SK-N-SH (cell line): ENCODE measurements around the gene AVPR2. TPM values are rescaled to one million over a fixed set of nuclear protein-coding genes. Genes with fewer than 3 reads are reported as not detected.

Experiments
- CTCF ChIA-PET: fragments of 300-600, 350-600 bp; formaldehyde crosslinking; extraction: SDS; loops from one replicate; lab custom pipeline; 2021; lab: Yijun Ruan, JAX
- POLR2A ChIA-PET: fragments of 350-600 bp; sonication (Branson Sonifier 250); formaldehyde crosslinking; extraction: SDS; loops from one replicate; lab custom pipeline; 2020; ENCODE audit warnings: antibody characterized with exemption, inconsistent platforms; lab: Yijun Ruan, JAX
- DNase-seq: peaks from one replicate; pipeline ENCODE4 v3.0.0; 2012
- H2AFZ ChIP-seq: fragments of 200-600 bp; sonication (generic); 2 replicates; pipeline ENCODE4 v1.8.1; 2016; ENCODE audit warnings: antibody characterized with exemption, mild to moderate bottlenecking, low read depth
- H3F3A ChIP-seq: fragments of 200-600 bp; sonication (generic); replicated peaks from 2 replicates; pipeline ENCODE3; 2016; ENCODE audit warnings: antibody characterized with exemption, mild to moderate bottlenecking; ENCODE audit not compliant: insufficient read depth
- H3K27ac ChIP-seq, 2 experiments: fragments of 200-500 bp in 1 of 2; fragments of 200-600 bp in 1 of 2; sonication (Bioruptor generic) in 1 of 2; sonication (generic), shearing (Covaris generic) in 1 of 2; 2 replicates each; pipeline versions ENCODE4 v1.5.1 to v1.6.1; 2014 to 2016; ENCODE audit warnings: low read depth in 2 of 2, inconsistent platforms in 1 of 2, low read length in 1 of 2, mild to moderate bottlenecking in 1 of 2, mixed read lengths in 1 of 2
- H3K27me3 ChIP-seq: fragments of 200-600 bp; sonication (generic), shearing (Covaris generic); 2 replicates; pipeline ENCODE4 v1.6.1; 2016; ENCODE audit warnings: mixed run types; ENCODE audit not compliant: insufficient read depth
- H3K36me3 ChIP-seq, 2 experiments: fragments of 200-500 bp in 1 of 2; fragments of 200-600 bp in 1 of 2; sonication (Bioruptor generic) in 1 of 2; sonication (generic) in 1 of 2; replicated peaks in 1 of 2; 2 replicates each; pipeline versions ENCODE3 to v1.5.1; 2014 to 2016; ENCODE audit warnings: low read length in 1 of 2, mild to moderate bottlenecking in 1 of 2; ENCODE audit not compliant: insufficient read depth in 2 of 2, control insufficient read depth in 1 of 2
- H3K4me1 ChIP-seq, 2 experiments: fragments of 200-500 bp in 1 of 2; fragments of 200-600 bp in 1 of 2; sonication (Bioruptor generic) in 1 of 2; sonication (generic), shearing (Covaris generic) in 1 of 2; 2 replicates each; pipeline versions ENCODE4 v1.5.1 to v1.6.1; 2014 to 2016; ENCODE audit warnings: low read depth in 1 of 2, low read length in 1 of 2, mixed run types in 1 of 2; ENCODE audit not compliant: insufficient read depth in 2 of 2, control insufficient read depth in 1 of 2
- H3K4me2 ChIP-seq: fragments of 200-600 bp; sonication (generic), shearing (Covaris generic); 2 replicates; pipeline ENCODE4 v1.6.1; 2017; ENCODE audit warnings: mixed run types
- H3K4me3 ChIP-seq, 2 experiments: fragments of 200-500 bp in 1 of 2; fragments of 200-600 bp in 1 of 2; sonication (Bioruptor generic) in 1 of 2; sonication (generic), shearing (Covaris generic) in 1 of 2; 2 replicates each; pipeline versions ENCODE4 v1.5.1 to v1.8.1; 2014 to 2016; ENCODE audit warnings: low read depth in 2 of 2, inconsistent platforms in 1 of 2, low read length in 1 of 2, mild to moderate bottlenecking in 1 of 2, mixed read lengths in 1 of 2, moderate library complexity in 1 of 2
- H3K79me2 ChIP-seq: fragments of 200-600 bp; sonication (generic); 2 replicates; pipeline ENCODE4 v1.8.1; 2017; ENCODE audit warnings: mild to moderate bottlenecking; ENCODE audit not compliant: insufficient read depth
- H3K9ac ChIP-seq: fragments of 200-600 bp; sonication (generic); 2 replicates; pipeline ENCODE4 v1.6.1; 2017; ENCODE audit warnings: mixed run types
- H3K9me2 ChIP-seq: fragments of 200-600 bp; sonication (generic); 2 replicates; pipeline ENCODE4 v1.6.1; 2017; ENCODE audit warnings: mixed run types
- H3K9me3 ChIP-seq: fragments of 200-600 bp; sonication (generic); 2 replicates; pipeline ENCODE4 v1.6.1; 2017; ENCODE audit warnings: mixed run types, mild to moderate bottlenecking, moderate library complexity
- H4K20me1 ChIP-seq: fragments of 200-600 bp; sonication (generic); 2 replicates; pipeline ENCODE4 v1.6.1; 2017; ENCODE audit warnings: mild to moderate bottlenecking, mixed run types; ENCODE audit not compliant: insufficient read depth
- CHD2 ChIP-seq: fragments of 150-350 bp; IDR thresholded peaks from 2 replicates; pipeline ENCODE4 v1.6.1; 2018; ENCODE audit warnings: low read length; ENCODE audit not compliant: partially characterized antibody
- EP300 ChIP-seq, 2 experiments: IDR thresholded peaks; 2 replicates each; pipeline versions ENCODE4 v1.4.0 to v1.6.1; 2012; ENCODE audit warnings: borderline replicate concordance in 1 of 2, low read depth in 1 of 2, low read length in 1 of 2
- FOSL2 ChIP-seq: IDR thresholded peaks from 2 replicates; pipeline ENCODE4 v1.4.0; 2012; ENCODE audit warnings: low read depth, mild to moderate bottlenecking, moderate library complexity, borderline replicate concordance
- FOXM1 ChIP-seq: IDR thresholded peaks from 2 replicates; pipeline ENCODE4 v1.4.0; 2012; ENCODE audit warnings: low read depth, mild to moderate bottlenecking
- GABPA ChIP-seq: IDR thresholded peaks from 2 replicates; pipeline ENCODE4 v1.4.0; 2012; ENCODE audit warnings: low read depth, mild to moderate bottlenecking
- GATA2 ChIP-seq: sonication (generic); formaldehyde crosslinking; IDR thresholded peaks from 2 replicates; pipeline ENCODE4 v1.5.0; 2020; ENCODE audit warnings: mild to moderate bottlenecking, missing genetic modification reagents
- JUND ChIP-seq: IDR thresholded peaks from 2 replicates; pipeline ENCODE4 v1.4.0; 2012
- MEF2A ChIP-seq: IDR thresholded peaks from 2 replicates; pipeline ENCODE4 v1.4.0; 2012; ENCODE audit warnings: low read depth, borderline replicate concordance
- MXI1 ChIP-seq: IDR thresholded peaks from 2 replicates; pipeline ENCODE4 v1.6.1; 2012; ENCODE audit warnings: mild to moderate bottlenecking, low read depth, low read length, improper control_type of control experiment
- NFIC ChIP-seq: IDR thresholded peaks from 2 replicates; pipeline ENCODE4 v1.4.0; 2012; ENCODE audit warnings: borderline replicate concordance
- NRF1 ChIP-seq: IDR thresholded peaks from 2 replicates; pipeline ENCODE4 v1.6.1; 2012; ENCODE audit warnings: low read depth, mild to moderate bottlenecking, low read length
- RAD21 ChIP-seq: IDR thresholded peaks from 2 replicates; pipeline ENCODE4 v1.6.1; 2012; ENCODE audit warnings: mild to moderate bottlenecking, low read length
- RFX5 ChIP-seq: IDR thresholded peaks from 2 replicates; pipeline ENCODE4 v1.6.1; 2012; ENCODE audit warnings: mild to moderate bottlenecking, improper control_type of control experiment, low read length
- RXRA ChIP-seq: IDR thresholded peaks from 2 replicates; pipeline ENCODE4 v1.4.0; 2012; ENCODE audit warnings: low read depth, mild to moderate bottlenecking, borderline replicate concordance
- SMC3 ChIP-seq: IDR thresholded peaks from 2 replicates; pipeline ENCODE4 v1.6.1; 2012; ENCODE audit warnings: low read depth, low read length, improper control_type of control experiment
- WGBS: methylation state at CpG from one replicate; pipeline ENCODE4 v1.1.6; 2017; ENCODE audit warnings: low lambda C conversion rate; 5-methylcytosine and 5-hydroxymethylcytosine counted together
- polyA plus RNA-seq, 3 experiments: library from polyadenylated mRNA; depleted of rRNA; stranded (reverse); fragments of >200 nt; gene quantifications; 2 replicates each; pipeline ENCODE4 v1.2.3, GENCODE V29; 2012
- TF ChIP-seq, protein P1 (sequence below): IDR thresholded peaks from 2 replicates; pipeline ENCODE4 v1.4.0; 2012; ENCODE audit warnings: low read depth
- TF ChIP-seq, protein P2 (sequence below): IDR thresholded peaks from 2 replicates; pipeline ENCODE4; 2012
- TF ChIP-seq, protein P3 (sequence below): fragments of 150-350 bp; IDR thresholded peaks from 2 replicates; pipeline ENCODE4 v1.6.1; 2016; ENCODE audit warnings: mild to moderate bottlenecking, low read depth, low read length
- TF ChIP-seq, protein P4 (sequence below): IDR thresholded peaks from 2 replicates; pipeline ENCODE4 v1.4.0; 2012; ENCODE audit warnings: low read depth, borderline replicate concordance

The AVPR2 gene
- polyA plus RNA-seq, 1 of the 3 experiments (the other 2 are of a cell fraction) = not detected

DNA sequence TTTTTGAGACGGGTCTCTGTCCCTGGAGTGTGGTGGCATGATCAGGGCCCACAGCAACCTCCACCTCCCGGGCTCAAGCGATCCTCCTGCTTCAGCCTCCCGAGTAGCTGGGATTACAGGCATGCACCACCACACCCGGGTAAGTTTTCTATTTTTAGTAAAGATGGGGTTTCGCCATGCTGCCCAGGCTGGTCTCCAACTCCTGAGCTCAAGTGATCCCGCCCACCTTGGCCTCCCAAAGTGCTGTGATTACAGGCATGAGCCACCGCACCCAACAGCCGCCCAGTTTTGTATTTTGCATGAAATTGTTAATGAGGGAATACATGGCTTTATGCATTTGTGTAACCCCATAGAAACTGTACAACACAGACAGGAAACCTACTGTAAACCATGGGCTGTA lies 24.4 kb downstream of the AVPR2 start:
- H4K20me1 ChIP-seq = peaks cover 28% of the 10 kb centered on the region
- H2AFZ ChIP-seq = no peak overlapping the region
- H3K4me3 ChIP-seq = no peak overlapping the region
- peak overlapping the region in 1 of 2 experiments; percentile 70; a peak in 1 of 4 replicates for H3K27ac ChIP-seq
- no peaks in the 10 kb centered on the region; the same call in 1 of the 2 replicates for H3K27me3 ChIP-seq
- no peaks in the 10 kb centered on the region for H3K9me2 ChIP-seq
- H3K4me2 ChIP-seq = peak overlapping the region; percentile 22; the same call in 1 of the 2 replicates
- CTCF ChIA-PET = interaction anchor here (3.0 to 16.7 kb wide), 3 partner anchors 19 to 165 kb away, joined by 16 to 271 read pairs (median 130); partner anchors contain the start of genes PLXNB3 and RENBP
- H3K9me3 ChIP-seq = no peaks in the 10 kb centered on the region
- H3K36me3 ChIP-seq = peaks cover 12 to 35% of the 10 kb centered on the region in 2 experiments
- 50% methylated on average over 9 of the region's 9 CpGs for WGBS
- DNase-seq = no peak
- H3K4me1 ChIP-seq = peaks cover 7 to 48% of the 10 kb centered on the region in 2 experiments; a peak in 2 of 4 replicates
- POLR2A ChIA-PET = interaction anchor here (0.9 to 1.5 kb wide), 3 partner anchors 11 to 55 kb away, joined by 3 to 4 read pairs (median 4); no protein-coding TSS in a partner anchor
- peaks cover 19% of the 10 kb centered on the region for H3F3A ChIP-seq
- peaks cover 25% of the 10 kb centered on the region for H3K79me2 ChIP-seq
- TF ChIP-seq NRF1 (no peak), EP300 (IDR thresholded peaks at IDR 0.05; ENCODE audit: borderline replicate concordance in 1 of 2, low read depth in 1 of 2, low read length in 1 of 2) (no peak), CHD2 (no peak), FOXM1 (no peak), RFX5 (no peak), JUND (no peak), MXI1 (no peak), RXRA (no peak), GABPA (no peak)
- TF ChIP-seq, protein P1, sequence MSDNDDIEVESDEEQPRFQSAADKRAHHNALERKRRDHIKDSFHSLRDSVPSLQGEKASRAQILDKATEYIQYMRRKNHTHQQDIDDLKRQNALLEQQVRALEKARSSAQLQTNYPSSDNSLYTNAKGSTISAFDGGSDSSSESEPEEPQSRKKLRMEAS = no peak
- TF ChIP-seq, protein P2, sequence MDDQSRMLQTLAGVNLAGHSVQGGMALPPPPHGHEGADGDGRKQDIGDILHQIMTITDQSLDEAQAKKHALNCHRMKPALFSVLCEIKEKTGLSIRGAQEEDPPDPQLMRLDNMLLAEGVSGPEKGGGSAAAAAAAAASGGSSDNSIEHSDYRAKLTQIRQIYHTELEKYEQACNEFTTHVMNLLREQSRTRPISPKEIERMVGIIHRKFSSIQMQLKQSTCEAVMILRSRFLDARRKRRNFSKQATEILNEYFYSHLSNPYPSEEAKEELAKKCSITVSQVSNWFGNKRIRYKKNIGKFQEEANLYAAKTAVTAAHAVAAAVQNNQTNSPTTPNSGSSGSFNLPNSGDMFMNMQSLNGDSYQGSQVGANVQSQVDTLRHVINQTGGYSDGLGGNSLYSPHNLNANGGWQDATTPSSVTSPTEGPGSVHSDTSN = no peak
- TF ChIP-seq, protein P3, sequence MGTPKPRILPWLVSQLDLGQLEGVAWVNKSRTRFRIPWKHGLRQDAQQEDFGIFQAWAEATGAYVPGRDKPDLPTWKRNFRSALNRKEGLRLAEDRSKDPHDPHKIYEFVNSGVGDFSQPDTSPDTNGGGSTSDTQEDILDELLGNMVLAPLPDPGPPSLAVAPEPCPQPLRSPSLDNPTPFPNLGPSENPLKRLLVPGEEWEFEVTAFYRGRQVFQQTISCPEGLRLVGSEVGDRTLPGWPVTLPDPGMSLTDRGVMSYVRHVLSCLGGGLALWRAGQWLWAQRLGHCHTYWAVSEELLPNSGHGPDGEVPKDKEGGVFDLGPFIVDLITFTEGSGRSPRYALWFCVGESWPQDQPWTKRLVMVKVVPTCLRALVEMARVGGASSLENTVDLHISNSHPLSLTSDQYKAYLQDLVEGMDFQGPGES = no peak
- TF ChIP-seq, protein P4, sequence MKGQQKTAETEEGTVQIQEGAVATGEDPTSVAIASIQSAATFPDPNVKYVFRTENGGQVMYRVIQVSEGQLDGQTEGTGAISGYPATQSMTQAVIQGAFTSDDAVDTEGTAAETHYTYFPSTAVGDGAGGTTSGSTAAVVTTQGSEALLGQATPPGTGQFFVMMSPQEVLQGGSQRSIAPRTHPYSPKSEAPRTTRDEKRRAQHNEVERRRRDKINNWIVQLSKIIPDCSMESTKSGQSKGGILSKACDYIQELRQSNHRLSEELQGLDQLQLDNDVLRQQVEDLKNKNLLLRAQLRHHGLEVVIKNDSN = no peak
- no peak overlapping the region for H3K9ac ChIP-seq

DNA sequence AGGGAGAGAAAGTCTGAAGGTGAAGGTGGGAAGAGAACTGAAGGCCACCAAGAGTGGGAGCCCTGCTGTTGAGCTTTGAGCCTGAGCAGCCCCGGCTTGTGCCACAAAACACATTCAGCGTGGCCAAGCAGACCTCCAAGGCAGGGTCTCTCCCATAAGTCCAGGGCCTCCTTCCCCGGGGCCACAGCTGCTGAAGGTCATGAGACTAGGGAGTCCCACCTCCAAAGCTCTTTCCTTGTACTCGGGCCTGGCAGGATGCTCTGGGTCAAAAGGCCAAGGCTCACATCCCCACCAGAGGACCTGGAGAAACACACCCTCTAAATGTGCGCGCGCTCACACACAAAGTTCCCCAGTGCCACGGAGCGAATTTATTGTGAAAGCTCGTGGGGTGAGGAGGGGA lies 25.1 kb downstream of the AVPR2 start:
- Histone ChIP-seq H3F3A (peaks cover 17% of the 10 kb centered on the region), H3K4me2 (no peak overlapping the region), H3K36me3 (peaks cover 12 to 35% of the 10 kb centered on the region in 2 experiments), H4K20me1 (peaks cover 34% of the 10 kb centered on the region), H3K9me3 (no peaks in the 10 kb centered on the region), H3K4me1 (peaks cover 10 to 50% of the 10 kb centered on the region in 2 experiments; a peak in 2 of 4 replicates), H3K9me2 (no peaks in the 10 kb centered on the region), H3K27me3 (no peaks in the 10 kb centered on the region), H3K4me3 (no peak overlapping the region), H2AFZ (no peak overlapping the region), H3K9ac (no peak overlapping the region), H3K27ac (peak overlapping the region in 1 of 2 experiments; percentile 40; a peak in 1 of 4 replicates), H3K79me2 (peaks cover 33% of the 10 kb centered on the region)
- TF ChIP-seq GATA2 (CRISPR knock-in tag) (no peak), JUND (no peak), RAD21 (no peak), CHD2 (no peak), NFIC (no peak), SMC3 (no peak), FOSL2 (no peak), MEF2A (no peak)
- TF ChIP-seq, protein P1 = no peak
- CTCF ChIA-PET = interaction anchor here (12.9 to 16.7 kb wide), 2 partner anchors 19 to 20 kb away, joined by 130 to 271 read pairs; partner anchors contain the start of gene RENBP
- POLR2A ChIA-PET = interaction anchor here (0.8 kb wide), 1 partner anchor 48 kb away, joined by 3 read pairs; no protein-coding TSS in a partner anchor
- WGBS = 98% methylated on average over 6 of the region's 10 CpGs
- DNase-seq = no peak
